ENCODE results near the gene TCF20.

The TCF20 gene

GRCh38 chr22:42300259-42301076 is 30.0 kb upstream of the TCF20 start:
- no peak for DNase-seq (ENCODE audit: low spot score)

GRCh38 chr22:42299586-42300258 is 29.3 kb upstream of the TCF20 start:
- DNase-seq (ENCODE audit: low spot score) = no peak

GRCh38 chr22:42298746-42299145 is 28.3 kb upstream of the TCF20 start:
- DNase-seq (ENCODE audit: low spot score) = no peak

GRCh38 chr22:42297778-42298177 is 27.3 kb upstream of the TCF20 start:
- no peak for DNase-seq (ENCODE audit: low spot score)

GRCh38 chr22:42296883-42297282 is 26.4 kb upstream of the TCF20 start:
- DNase-seq (ENCODE audit: low spot score) = no peak

GRCh38 chr22:42296381-42296853 is 26.0 kb upstream of the TCF20 start:
- no peak for DNase-seq (ENCODE audit: low spot score)

GRCh38 chr22:42294034-42294985 is 23.9 kb upstream of the TCF20 start:
- DNase-seq (ENCODE audit: low spot score) = peak; percentile 71

- DNase-seq (ENCODE audit: low spot score) = no peak
Measured at GRCh38 chr22:42292732-42293520, 22.5 kb upstream of the TCF20 start.

DNA sequence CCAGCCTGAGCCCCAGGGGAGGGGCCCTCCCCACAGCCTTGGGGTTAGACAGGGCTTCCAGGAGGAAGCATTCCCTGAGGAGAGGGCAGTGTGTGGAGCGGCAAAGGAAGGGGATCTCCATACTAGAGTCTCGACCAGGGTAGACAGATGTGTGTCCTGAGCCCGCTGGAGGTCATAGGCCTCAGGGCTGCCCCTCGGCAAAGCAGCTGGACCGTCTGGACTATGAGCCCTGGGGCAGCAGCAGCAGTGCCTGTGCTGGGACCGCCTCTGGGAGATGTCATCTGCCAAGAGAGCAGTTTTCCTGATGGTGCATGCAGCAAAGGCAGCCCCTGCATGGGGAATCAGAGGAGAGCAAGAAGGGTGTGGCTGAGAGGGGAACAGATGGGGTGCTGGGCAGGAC is 20.8 kb upstream of the TCF20 start:
- DNase-seq (ENCODE audit: low spot score) = no peak

GRCh38 chr22:42289671-42290541 is 19.5 kb upstream of the TCF20 start:
- DNase-seq (ENCODE audit: low spot score) = no peak

GRCh38 chr22:42288791-42289190 is 18.3 kb upstream of the TCF20 start:
- no peak for DNase-seq (ENCODE audit: low spot score)

GRCh38 chr22:42287174-42287890 is 16.9 kb upstream of the TCF20 start:
- no peak for DNase-seq (ENCODE audit: low spot score)

DNA sequence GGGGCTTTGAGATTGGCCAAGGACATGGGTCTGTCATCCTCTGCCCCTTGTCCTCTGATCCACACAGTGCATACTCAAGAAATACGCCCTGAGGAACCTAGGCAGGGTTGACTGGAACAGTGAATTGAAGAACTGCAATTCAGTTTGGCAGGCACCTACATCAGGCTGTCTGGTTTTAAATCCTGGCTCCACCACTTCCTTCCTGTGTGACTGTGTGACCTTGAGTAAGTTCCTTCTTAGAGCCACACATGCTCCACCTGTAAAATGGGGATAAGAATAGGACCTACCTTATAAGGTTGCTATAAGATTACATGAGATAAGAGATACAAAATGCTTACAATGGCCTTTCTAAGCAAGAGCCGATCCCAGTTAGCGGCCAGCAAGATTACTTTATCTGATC is 15.8 kb upstream of the TCF20 start:
- DNase-seq (ENCODE audit: low spot score) = no peak

DNA sequence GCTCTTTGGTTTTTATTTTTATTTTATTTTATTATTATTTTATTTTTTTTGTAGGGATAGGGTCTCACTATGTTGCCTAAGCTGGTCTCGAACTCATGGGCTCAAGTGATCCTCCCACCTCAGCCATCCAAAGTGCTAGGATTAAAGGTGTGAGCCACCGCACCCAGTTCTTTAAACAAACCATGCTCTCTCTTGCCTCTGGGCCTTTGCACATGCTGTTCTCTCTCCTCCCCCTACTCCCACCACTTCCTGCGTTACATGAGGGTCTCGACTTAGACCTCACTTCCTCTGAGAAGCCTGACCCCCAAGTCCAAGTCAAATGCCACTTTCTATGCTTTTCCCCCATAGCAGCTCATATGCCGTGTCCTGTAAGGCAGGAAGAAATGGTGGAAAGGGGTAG is 15.2 kb upstream of the TCF20 start:
- no peak for DNase-seq (ENCODE audit: low spot score)

GRCh38 chr22:42284643-42285181 is 14.3 kb upstream of the TCF20 start:
- no peak for DNase-seq (ENCODE audit: low spot score)

DNA sequence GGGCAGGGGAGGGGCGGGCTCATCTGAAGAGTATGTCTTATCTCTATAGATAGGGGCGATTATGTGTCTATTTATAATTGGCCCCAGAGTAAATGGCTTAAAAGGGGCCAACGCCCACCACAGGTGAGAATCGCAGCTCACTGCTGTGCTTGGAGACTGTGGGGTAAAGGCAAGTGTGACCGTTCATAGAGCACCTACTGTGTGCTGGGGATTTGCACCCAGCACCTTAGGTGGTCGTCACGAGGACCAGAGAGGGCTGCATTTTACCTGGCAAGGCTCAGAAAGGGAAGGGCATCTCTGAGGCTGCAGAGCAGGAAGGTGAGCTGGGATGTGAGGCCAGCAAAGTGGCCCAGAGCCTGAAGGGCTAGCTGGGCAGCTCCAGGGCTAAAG is 13.7 kb upstream of the TCF20 start:
- DNase-seq (ENCODE audit: low spot score) = no peak

GRCh38 chr22:42283278-42284201 is 13.1 kb upstream of the TCF20 start:
- DNase-seq (ENCODE audit: low spot score) = no peak

DNA sequence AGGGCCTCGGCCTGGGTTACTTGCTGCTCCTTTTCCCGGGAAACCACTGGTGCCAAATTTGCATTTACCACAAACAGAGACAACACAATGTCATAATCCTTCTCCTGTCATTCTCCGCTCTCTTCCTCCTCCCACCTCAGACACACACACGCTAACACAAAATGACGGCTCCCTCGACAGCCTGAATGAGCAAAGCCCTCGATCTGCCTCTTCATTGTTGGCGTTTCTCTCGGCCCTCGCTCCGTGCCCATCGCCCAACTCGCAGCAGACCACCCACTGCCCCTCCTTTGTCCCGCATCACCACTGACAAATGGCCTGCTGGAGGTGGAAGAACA is 12.5 kb upstream of the TCF20 start:
- DNase-seq (ENCODE audit: low spot score) = no peak

Measured in HuH-7.5 (cell line).